8988T (cell line): ENCODE measurements around the gene ATAD3C.
"Not testable (repeated sequence)": the region's sequence is repeated elsewhere in the genome, so short reads cannot be mapped to it uniquely, and the experiment has no call there.

Source experiments
- DNase-seq: peaks from one replicate; pipeline ENCODE4 v3.0.0; 2011

Gene ATAD3C

DNA sequence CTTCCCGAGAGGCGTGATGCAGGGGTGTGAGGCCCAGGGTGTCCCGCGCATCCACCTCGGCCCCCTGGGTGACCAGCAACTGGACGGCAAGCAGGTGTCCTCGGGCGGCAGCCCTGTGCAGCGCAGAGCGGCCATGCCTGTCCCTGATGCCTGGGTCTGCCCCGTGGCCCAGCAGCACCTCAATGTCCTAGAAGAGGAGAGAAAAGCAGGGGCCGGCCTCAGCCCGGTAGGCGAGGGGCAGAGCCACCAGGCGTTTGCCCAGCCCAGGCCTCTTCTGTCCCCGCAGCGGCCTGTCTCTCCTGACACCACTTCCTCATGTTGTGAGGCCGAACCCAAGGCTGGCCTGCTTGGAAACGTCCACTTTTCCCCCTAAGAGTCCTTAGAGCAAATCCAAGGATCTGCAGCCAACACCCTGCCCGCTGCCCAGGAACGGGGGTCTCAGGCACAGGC is 30.1 kb upstream of the ATAD3C start:
- DNase-seq: no peak

DNA sequence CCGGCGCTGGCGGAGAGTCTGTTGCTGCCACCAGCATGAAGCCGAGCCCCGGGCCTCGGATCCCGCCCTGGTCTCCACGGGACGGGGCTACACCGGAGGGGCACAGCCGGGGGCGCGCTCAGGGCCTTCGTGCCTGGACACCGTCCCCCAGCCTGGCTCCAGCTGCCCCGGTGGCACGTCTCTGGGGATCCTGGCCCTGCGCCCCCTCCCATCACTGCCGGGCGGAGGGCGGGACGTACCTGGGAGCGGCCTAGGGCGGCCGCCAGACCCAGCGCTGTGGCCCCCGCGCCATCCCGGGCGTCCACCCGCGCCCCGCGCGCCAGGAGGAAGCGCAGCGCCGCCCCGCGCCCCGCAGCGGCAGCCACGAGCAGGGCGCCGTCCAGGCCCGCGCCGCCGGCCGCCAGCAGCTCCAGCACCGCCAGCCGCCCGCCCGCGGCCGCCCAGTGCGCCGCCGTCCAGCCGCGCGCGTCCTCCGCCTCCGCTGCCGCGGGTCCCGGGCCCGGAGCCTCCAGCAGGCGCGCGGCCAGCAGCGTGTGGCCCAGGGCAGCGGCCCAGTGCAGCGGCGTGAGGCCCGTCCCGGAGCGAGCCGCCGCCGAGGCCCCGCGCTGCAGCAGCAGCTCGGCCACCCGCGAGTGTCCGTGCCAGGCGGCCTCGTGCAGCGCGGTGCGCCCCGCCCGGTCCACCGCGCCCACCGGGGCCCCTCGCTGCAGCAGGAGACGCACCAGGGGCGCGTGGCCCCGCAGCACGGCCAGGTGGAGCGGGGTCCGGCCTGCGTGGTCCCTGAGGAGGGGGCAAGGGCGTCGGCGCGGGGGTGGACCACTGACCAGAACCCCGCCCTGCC is 29.5 kb upstream of the ATAD3C start:
- no peak for DNase-seq

DNA sequence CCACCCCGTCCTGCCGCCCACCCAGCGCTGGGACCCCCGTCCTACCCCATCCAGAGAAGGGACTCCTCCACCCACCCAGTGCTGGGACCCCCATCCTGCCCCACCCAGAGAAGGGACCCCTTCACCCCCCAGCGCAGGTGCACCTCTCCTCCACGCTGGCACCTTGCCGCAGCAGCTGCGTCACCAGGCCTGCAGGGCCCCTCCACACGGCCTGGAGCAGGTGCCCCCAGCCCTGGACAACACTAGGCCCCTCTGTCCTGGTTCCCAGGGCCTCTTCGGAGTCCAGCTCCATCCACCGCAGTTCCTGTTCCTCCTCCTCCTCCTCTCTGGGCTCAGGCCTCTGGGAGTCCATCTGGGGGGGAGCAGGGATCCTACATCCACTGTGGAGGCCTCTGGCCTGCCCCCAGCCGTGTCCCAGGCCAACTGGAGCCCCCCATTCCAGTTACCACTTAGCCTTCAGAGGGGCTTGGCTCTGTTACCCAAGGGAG is 28.8 kb upstream of the ATAD3C start:
- peak; percentile 16 for DNase-seq

DNA sequence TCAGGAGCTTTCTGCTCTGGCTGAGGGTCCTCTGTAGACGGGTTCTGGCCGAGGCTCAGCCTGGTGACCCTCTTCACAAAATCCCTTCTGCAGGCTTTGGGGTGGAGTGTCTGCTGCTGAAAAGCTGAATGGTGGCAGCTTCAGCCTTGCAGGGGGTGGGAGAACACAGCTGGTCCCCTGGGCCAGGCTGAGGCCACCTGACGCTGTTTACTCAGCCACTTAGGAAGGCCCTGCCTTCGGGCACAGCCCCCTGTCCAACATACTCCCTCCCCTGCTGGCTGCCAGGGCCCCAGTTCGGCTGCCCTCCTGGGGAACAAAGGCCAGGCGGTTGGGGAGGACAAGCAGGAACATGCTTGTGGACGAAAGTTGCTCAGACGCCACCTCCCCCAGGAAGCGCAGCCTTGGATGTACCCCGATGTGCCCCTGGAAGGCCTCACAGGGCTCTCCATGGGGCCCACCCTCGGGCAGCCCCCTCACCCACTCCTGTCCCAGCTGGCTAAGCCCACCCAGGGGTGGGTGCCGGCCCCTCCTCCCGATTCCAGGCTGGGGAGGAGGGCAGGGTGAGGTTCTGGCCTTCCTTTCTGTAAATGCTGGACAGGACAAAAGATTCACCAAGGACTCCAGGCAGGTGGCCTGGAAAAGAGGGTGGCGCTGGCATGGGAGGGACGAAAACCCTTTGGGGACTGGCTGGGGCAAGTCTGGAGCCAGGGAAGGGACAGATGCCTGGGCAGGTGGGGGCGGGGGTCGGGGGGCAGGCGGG is 28.2 kb upstream of the ATAD3C start, which contains the start of gene ANKRD65:
ANKRD65 (minus strand) TSS at position 130 of the 760 bp plus-strand sequence. CDS start 271 bp downstream, outside the sequence.
- DNase-seq: no peak

DNA sequence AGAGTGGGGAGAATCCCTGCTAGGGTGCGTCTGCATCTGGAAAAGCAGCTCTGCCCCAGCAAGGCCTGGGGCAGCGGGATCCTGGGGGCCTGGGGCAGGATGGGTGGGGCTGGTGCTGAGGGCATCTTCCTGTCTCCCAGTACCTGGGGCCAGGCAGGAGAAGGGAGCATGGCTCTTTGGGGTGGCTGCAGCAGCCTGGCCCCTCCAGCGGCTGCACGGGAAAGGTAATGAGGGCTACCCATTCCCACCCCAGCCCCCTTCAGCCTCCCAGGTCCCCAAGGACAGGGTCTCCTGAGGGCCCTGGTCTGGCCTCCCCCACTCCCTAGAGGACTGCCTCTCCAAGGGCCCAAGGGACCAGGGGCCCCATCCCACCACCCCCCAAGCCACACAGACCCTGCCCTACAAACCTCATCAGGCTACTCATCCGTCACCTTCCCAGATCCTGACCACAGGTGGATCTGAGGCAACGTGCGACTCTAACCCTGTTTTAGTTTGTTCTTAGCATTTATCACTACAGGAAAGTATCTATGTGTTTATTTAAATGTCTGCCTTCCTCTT is 27.5 kb upstream of the ATAD3C start:
- DNase-seq: peak; percentile 28

DNA sequence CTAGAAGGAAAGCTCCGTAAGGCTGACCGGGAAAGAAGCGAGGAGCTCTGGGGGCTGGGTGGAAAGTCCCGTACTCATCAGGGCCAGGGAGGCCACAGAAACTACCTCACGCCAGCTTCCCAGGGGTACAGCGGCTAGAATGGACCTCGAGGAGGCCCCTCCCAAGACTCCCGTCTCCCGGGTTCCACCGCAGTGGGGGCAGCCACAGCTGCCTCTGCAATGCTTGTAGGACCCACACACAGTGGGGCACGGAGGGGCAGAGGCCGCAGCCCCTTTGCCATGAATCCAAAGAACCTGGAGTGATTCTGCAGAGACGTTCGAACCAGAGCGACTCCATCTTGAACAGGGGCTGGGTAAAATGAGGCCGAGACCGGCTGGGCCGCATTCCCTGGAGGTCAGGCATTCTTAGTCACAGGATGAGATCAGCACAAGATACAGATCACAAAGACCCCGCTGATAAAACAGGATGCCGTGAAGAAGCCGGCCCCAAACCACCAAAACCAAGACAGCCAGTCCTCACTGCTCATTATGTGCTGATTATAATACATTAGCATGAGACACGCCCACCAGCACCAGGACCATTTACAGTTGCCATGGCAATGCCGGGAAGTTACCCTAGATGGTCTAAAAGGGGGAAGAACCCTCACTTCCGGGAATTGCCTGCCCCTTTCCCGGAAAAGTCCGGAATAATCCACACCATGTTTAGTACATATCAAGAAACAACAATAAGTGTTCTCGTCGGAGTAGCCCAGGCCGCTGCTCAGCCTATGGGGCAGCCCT is 26.8 kb upstream of the ATAD3C start:
- DNase-seq: peak; percentile 26

DNA sequence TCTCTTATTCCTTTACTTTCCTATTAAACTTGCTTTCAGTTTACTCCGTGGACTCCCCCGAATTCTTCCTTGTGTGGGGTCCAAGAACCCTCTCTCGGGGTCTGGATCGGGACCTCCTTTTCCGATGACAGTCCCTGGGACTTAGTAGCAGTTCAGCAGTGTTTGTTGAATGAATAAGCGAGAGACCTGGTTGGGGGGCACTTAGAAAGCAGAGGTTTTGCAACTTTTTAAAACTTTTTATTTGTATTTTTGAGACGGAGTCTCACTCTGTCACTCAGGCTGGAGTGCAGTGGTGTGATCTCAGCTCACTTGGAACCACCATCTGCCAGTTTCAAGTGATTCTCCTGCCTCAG is 26.3 kb upstream of the ATAD3C start:
- DNase-seq: no peak

DNA sequence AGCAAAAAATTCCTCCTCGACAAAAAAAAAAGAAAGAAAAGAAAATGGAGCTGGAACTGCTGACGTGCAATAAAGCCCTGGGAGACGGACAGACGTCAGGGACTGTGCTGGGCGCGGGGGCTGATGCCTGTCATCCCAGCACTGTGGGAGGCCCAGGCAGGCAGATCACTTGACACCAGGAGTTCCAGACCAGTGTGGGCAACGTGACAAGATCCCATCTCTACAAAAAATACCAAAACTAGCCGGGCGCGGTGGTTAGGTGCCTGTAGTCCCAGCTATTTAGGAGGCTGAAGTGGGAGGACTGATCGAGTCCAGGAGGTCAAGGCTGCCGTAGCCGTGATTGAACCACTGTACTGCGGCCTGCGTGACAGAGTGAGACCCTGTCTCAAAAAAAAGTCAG is 24.8 kb upstream of the ATAD3C start:
- DNase-seq: no peak

DNA sequence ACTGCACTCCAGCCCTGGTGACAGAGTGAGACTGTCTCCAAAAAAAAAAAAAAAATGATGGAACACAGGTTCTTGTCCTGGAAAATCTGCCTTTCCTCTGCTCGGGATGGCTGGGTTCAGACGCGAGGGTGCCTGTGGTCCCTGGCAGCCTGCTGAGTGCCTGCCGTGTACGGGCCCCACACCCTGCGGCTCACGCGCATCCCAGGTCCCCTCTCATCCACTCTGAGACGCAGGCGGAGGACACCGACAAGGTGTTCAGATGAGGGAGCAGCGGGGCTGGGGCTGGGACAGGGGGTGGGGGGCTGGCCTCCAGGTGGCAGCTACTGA is 24.1 kb upstream of the ATAD3C start:
- no peak for DNase-seq

DNA sequence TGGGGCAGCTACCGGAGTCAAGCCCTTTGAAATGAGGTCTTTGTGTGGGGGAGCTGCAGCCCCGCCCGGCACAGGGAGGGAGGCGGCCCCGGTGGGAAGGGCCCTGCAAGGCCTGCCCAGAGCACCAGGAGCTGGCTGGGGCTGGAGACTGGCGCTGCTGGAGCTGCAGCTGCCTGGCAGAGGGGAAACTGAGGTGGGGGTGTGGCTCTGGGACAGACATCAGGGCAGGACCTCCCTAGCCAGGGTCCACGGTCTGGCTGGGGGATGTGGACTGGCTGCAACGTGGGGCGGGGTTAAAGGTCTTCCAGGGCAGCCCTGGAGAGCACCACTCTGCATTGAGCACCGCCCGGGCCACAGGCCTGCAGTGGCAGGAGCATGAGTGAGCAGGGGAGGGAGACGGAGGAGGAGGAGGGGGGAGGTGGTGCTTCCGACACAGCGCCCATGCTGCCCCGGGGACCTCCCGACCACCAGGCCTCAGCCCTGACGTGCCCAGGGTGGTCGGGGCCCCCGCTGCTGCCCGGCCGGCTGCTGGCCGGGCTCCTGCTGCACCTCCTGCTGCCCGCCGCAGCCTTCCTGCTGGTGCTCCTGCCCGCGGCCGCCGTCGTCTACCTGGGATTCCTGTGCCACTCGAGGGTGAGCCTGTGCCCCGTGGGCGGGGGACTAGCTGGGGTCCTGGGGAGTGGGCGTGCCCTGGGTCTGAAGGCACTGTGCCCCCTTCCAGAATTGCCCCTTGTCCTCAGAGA is 23.6 kb upstream of the ATAD3C start:
- no peak for DNase-seq

DNA sequence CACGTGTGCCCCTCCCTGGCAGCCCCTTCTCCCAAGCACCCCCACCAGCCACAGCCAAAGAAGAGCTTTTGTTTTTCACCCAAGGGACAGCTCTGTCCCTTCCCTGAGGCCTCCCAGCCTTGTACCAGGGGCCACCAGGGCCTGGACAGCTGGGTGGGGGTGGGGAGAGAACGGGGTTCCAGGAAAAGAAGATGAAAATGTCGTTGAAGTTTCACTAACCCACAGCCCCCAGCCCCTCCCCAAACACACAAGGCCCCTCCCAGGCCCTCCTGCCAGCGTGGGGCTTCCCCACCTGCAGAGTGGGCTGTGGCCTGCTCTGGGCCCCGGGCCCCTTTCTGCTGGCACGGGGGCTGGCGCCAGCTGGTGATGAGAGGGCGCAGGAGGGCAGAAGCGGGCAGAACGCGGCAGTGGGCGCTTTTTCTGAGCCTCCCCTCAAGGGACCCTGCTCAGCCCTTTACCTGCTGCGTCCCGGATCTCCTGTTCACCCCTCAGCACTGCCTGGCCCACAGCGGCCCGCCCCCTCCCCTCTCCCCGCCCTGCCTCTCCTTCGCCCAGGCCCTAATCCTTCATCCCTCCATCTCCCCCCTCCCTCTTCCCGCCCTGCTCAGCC is 22.9 kb upstream of the ATAD3C start:
- DNase-seq: no peak

DNA sequence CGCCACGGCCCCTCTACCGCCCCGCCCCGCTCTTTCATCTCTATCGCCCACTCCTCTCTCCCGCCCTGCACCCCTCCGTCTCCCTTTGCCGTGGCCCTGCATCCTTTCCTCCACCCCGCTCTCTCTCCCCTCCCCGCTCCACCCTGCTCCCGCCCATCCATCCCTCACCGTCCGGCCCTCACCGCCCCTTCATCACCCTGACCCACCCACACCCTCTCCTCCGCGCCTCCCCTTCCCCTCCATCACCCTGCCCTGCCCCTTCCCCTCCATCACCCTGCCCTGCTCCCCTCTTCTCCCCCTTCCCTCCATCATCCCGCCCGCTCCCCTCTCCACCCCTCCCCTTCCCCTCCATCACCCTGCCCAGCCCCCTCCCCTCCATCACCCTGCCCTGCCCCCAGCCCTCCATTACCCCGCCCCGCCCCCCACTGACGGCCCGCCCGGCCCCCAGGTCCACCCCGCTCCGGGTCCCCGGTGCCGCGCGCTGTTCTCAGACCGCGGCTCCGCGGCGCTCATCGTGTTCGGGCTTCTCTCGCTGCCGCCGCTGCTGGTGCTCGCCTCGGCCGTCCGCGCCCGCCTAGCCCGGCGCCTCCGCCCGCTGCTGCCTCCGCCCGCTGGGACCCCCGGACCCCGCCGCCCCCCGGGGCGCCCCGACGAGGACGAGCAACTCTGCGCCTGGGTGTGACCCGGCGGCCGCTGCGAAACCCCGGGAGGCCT is 22.2 kb upstream of the ATAD3C start:
- peak; percentile 55 for DNase-seq

DNA sequence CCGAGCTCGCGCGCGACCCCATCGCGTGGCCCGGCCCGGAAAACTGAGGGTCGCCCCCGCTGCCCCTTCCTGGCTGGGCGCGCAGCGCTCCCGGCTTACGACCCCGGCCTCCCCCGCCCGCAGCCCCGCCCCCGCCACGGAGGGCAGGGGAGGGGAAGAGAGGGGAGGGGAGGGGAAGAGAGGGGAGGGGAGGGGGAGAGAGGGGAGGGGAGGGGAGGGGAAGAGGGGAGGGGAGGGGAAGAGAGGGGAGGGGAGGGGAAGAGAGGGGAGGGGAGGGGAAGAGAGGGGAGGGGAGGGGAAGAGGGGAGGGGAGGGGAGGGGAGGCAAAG is 21.7 kb upstream of the ATAD3C start:
- no peak for DNase-seq

DNA sequence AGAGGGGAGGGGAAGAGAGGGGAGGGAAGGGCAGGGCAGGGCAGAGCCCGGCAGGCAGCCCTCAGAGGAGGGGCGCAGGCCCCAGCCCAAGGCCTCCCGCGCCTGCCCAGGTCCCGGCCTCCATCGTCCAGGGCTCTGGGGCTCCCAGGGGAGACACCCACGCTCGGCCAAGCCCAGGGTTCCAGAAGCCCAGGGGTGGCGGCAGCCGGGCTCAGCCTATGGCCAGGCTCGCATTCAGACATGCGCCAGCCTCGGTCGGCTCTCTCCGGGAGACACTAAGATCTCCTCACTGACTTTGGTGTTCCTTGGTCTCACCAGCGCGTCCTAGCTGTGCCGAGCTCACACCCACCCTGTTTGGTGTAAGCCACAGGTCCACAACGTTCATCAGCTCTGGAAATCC is 21.3 kb upstream of the ATAD3C start:
- no peak for DNase-seq

DNA sequence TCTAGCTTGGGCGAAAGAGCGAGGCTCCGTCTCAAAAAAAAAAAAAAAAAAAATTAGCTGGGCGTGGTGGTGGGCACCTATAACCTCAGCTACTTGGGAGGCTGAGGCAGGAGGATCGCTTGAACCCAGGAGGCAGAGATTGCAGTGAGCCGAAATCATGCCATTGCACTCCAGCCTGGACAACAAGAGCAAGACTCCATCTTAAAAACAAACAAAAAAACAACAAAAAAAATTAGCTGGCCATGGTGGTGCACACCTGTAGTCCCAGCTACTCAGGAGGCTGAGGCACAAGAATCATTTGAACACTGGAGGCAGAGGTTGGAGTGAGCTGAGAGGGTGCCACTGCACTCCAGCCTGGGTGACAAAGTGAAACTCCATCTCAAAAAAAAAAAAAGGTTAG is 20.5 kb upstream of the ATAD3C start:
- not testable (repeated sequence) for DNase-seq

DNA sequence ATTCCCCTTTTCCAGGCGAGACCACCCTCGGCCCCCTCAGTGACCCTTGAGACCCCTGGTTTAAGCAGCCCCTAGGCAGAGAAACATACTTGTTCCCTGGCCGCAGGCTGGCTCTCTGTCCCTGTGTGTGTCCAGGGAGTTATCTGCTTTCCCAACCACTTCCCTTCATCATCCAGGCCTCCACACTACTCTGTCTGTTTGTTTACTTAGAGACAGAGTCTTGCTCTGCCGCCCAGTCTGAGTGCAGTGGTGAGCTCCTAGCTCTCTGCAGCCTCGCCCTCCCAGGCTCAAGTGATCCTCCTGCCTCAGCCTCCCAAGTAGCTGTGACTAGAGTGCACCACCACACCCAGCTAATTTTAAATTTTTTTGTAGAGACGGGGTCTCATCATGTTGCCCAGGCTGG is 19.8 kb upstream of the ATAD3C start:
- DNase-seq: no peak

DNA sequence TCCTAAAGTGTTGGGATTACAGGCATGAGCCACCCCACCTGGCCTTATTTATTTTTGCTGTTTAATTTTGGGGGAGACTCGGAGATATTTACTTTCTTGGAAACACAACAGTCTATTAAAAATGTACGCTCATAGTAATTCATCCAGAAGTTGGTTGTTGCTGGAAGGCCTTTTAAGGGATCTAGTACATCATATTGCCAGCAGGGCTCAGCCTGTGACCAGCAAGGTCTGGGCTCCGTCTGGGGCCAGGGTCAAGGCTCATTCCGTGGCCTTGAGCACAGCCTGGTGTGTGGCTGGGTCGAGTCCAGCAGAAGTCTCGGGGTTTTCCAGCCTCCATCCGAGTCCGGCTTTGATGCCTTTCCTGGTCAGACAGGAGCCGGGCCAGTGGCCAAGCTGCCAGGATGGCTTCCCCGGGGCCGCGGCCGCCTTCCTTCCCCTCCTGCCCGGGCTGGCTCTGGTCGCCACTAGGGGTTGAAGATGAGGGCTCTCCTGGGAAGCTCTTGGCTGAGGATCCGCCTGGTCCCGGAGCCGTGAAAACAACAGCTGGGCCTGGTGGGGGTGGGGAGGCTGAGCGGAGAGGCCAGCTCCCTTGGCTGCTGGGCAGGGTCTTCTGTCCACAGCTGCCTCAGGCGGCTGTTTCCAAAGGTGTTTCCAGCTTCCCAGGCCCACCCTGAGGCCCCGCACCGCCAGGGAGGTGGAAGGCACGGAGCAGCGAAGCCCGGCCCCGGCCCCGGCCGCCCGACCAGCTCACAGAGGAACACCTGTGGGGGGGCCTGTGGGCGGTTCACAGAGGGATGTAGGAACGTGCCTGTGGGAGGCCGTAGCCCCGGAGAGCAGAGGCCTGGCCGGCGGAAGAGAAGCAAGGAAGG is 19.1 kb upstream of the ATAD3C start:
- DNase-seq: peak; percentile 56

DNA sequence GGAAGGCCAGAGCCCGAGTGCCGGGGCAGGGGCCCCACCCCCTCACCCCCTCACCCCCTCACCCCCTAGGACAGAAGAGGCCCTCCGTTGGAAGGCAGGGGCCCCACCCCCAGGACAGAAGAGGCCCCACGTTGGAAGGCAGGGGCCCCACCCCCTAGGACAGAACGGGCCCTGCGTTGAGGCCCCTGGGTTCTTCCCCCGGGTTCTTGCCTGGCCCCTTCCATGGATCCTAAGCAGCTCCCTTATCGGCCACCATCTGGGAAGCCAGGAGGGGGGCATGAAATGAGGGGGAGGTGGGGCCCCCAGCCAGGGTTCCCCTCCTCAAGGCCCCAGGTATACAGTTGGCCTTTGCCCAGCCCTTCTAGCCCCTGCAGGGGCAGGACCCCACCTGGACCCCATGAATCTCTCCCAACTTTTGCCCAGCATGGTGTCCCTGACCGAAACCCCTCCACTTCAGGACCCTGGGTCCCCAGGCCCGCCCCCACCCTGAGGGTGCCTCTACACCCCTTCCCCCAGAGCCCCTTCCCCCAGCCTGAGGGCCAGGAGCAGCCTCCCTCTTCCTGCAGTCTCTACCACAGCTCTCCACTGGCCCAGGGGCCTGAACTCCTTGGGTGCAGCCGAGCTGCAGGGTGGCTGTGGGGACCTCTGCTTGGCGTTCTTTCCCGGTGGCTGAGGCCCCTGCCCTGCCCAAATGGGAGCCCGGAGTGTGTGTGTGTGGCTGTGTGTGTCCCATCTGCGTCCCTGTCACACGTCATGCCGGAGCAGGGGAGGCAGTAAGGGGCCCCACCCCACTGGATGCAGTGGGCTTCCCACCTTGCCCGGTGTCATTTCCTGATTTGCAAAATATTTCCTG is 18.3 kb upstream of the ATAD3C start:
- peak; percentile 30 for DNase-seq

DNA sequence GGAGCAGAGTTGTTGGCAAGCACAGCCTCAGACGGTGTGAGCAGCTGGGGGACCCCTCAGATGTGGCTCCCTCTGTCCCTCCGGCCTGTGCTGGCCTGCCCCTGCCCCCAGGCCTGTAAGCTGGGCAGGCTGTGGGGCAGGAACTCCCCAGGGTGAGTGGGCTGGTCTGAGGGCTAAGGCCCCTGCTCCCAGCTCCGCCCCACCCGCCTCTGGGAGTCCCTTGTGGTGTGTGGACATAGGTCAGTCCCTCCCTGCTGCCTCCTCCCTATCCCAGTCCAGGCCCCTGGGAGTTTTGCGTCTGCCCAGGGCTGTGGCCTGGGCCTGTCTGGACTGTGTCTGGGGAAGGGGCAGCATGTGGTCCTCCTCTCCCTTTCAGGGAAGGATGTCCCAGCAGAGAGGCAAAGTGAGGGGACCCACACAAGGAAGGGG is 17.6 kb upstream of the ATAD3C start:
- DNase-seq: peak; percentile 52
